Fibroblast of gingiva (primary cell): ENCODE measurements around the gene PRDM7.
"Not testable (repeated sequence)": the region's sequence is repeated elsewhere in the genome, so short reads cannot be mapped to it uniquely, and the experiment has no call there.

ENCODE experiments used
- DNase-seq: peaks from one replicate; pipeline ENCODE4 v3.0.0-alpha.2; 2011; ENCODE audit warnings: low read depth

The PRDM7 gene

DNA sequence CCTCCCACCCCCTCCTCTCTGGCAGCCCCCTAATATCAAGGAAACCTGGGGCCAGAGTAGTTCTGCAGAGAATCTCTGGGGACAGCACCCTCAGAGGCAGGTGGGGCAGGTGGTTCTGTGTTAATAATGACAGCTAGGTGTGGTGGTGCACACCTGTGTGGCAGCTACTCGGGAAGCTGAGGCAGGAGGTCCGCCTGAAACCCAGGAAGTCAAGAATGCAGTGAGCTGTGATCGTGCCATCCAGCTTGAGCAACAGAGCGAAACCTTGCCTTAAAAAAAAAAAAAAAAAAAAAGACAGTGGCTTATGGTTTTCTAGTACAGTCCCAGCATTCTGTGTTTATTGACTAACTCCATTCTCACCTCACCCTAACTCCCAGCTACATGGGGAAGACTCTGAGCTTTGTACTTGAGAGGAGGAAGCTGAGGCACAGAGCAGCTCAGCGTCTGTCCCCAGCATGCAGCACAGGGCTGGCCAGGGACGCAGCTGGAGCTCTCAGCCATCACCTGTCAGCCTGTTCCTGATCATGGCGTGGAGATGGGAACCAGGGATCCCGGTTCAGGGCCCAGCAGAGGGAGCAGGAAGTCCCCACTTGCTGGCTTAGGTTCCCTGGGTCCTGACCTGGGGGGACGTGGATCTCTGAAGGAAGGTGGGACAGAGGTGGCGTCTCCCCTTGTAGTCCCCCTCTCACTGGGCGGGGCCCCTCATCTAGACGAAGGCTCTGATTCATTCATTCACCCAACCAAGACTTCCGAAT, 64.0 kb downstream of the PRDM7 start:
- DNase-seq = no peak

DNA sequence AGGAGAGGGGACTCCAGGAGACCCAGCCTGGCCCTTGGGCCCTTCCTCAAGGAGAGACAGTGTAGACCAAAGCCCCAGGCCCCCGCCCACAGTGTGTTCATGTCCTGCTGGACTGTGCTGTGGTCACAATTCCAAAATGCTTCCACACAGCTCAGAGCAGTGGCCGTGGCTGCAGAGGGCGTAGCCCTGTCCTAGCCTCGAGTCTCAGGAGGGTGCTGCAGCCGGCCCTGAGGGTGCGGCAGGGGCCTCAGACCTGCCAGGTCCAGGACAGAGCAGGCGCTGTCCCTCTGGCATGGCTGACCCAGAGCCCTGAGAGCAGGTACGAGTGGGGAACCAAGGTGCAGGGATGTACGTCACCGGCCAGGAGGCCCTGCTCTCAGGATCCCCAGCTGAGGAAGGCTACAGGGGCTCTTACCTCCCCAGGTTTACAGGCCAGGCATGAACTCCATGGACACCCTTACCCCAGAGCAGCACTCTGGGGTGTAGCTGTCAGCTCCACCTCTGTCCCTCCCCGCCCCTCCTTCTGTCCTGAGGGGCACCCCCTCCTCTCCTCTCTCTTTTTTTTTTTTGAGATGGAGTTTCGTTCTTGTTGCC, 65.1 kb downstream of the PRDM7 start:
- DNase-seq = no peak

- no peak for DNase-seq
These were observed 65.7 kb downstream of the PRDM7 start for GRCh38 chr16:90011508-90011819.

DNA sequence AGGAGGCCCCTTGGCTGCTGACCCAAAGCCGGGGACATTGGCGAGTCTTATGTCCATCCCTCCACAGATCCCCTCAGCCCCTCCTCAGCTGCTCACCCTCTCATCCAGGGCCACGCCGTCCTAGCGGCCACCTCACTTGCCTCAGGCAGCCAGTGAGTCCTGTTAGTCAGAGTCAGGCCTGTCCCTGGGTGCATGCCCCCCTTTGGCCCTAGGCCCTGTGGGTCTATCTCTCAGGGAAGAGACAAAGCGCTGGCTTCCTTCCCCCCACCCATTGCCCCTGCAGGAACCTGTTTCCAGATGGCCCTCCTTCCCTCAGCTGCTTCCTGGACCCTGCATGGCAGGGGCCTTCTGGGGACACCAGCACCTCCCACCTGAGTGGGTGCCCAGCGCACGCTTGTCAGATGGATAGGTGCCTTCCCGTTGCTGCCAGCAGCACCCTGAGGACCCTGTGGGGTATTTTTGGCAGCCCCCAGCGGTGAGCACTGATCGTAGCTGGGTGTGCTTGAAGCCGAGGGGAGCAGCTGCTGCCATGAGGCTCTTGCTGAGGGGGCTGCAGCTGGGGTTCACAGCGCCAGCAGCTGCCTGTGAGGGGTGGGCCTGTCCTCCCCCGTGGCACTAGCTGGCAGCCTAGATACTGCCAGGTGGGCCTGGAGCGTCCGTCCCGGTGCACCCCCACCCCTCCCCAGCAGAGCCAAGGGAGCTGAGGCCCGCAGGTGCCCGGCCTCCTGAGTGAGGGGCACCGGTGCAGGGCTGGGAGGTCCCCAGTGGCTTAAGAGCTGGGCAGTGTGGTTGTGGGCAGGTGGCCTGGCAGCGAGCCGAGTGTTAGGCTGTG, 66.2 kb downstream of the PRDM7 start:
- no peak for DNase-seq

DNA sequence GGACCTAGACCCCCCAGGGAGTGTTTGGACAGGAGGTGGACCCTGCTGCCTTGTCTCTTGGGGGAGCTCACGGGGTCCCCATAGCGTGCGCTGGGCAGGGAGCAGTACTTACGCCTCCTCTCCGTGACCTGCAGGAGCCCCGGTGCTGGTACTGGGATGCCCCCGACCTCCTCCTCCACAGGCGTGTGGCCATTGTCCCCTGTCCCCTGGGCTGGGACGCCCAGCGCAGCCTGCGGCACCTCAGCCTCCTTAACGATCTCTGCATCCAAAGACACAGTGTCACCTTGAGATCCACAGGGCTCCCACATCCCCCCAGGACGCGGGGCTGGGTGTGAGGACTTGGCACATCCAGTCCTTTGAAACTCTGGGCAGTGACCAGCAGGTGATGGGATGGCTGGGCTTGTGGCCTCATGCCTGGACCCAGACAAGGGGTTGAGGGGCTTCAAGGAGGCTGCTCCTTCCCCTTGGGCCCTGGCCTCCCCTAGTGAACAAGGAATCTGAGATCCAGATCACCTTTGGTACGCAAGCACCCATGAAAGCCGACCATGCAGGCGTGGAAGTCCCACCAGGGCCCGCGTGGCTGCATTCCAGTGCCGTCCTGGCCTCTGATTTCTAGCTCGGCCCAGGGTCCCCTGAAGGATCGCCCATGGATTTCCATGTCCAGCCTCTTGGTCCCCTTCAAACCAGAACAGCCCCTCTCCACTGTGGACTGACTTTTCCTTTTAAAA, 67.8 kb downstream of the PRDM7 start:
- no peak for DNase-seq

- no peak for DNase-seq
These were observed 68.4 kb downstream of the PRDM7 start for GRCh38 chr16:90008708-90009145.

GRCh38 chr16:90007635-90008234, 69.4 kb downstream of the PRDM7 start:
- not testable (repeated sequence) for DNase-seq

DNA sequence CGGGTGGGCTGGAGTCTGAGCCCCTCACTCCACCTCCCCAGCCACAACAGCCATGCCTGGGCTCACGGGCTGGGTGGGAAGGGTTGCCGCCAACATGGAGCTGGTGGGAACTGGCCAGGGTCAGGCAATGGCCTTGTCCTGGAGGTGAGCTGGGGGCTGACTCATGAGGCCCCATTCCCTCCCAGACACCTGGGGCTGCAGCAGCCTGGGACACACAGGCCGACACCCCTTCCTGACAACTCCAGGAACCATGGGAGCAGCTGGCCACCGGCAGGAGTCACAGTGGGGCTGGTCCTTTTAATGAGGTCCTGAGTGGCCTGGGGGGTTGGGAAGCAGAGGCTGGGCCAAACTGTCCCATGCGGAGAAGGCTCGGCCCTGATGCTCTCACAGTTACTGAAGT, 70.1 kb downstream of the PRDM7 start:
- DNase-seq = no peak
